H1 (cell line): Measurements from ENCODE around the gene RMDN2. TPM values are rescaled to one million over a fixed set of nuclear protein-coding genes. Genes with fewer than 3 reads are reported as not detected.

ENCODE experiments used
- CTCF ChIA-PET: fragments of 300-600 bp; sonication (Branson Sonifier 250); formaldehyde crosslinking; loops from one replicate; lab custom pipeline; 2021; ENCODE audit not compliant: partially characterized antibody; lab: Charles Lee
- POLR2A ChIA-PET: fragments of 300-600 bp; sonication (Branson Sonifier 250); formaldehyde crosslinking; loops from one replicate; lab custom pipeline; 2021; ENCODE audit warnings: inconsistent platforms; ENCODE audit not compliant: partially characterized antibody; lab: Charles Lee
- DNase-seq, 2 experiments: peaks; one replicate each; pipeline versions ENCODE4 v3.0.0 to v3.0.0-alpha.2; 2010 to 2022; ENCODE audit warnings: low spot score in 2 of 2, low read depth in 1 of 2, mixed read lengths in 1 of 2
- FAIRE-seq: peaks from 2 replicates; lab custom pipeline; 2011; peaks lifted over from hg19 to GRCh38; lab: Jason Lieb, UNC
- H2AFZ ChIP-seq: 2 replicates; pipeline ENCODE4 v1.8.1; 2012; ENCODE audit warnings: low read length, inconsistent platforms
- H2AK5ac ChIP-seq: 2 replicates; pipeline ENCODE4 v1.6.1; 2013; ENCODE audit warnings: low read depth, low read length
- H2BK120ac ChIP-seq: replicated peaks from 2 replicates; pipeline ENCODE3; 2013; ENCODE audit warnings: low read depth, low read length, inconsistent platforms
- H2BK12ac ChIP-seq: 2 replicates; pipeline ENCODE4 v1.6.1; 2013; ENCODE audit warnings: low read depth, low read length
- H2BK15ac ChIP-seq: 2 replicates; pipeline ENCODE4 v1.6.1; 2013; ENCODE audit warnings: low read length
- H2BK20ac ChIP-seq: 2 replicates; pipeline ENCODE4 v1.6.1; 2013; ENCODE audit warnings: low read length
- H2BK5ac ChIP-seq: 2 replicates; pipeline ENCODE4 v1.6.1; 2013; ENCODE audit warnings: low read depth, low read length
- H3K14ac ChIP-seq: 2 replicates; pipeline ENCODE4 v1.6.1; 2013; ENCODE audit warnings: inconsistent platforms; ENCODE audit not compliant: insufficient read length
- H3K18ac ChIP-seq: 2 replicates; pipeline ENCODE4 v1.6.1; 2013; ENCODE audit warnings: low read length; ENCODE audit errors: extremely low read depth
- H3K23ac ChIP-seq: 2 replicates; pipeline ENCODE4 v1.6.1; 2013; ENCODE audit warnings: inconsistent platforms; ENCODE audit not compliant: insufficient read length
- H3K23me2 ChIP-seq: 2 replicates; pipeline ENCODE4 v1.6.1; 2013; ENCODE audit warnings: low read depth, low read length
- H3K27ac ChIP-seq: 2 replicates; pipeline ENCODE4 v1.6.1; 2011; ENCODE audit warnings: low read depth, low read length, inconsistent platforms
- H3K27me3 ChIP-seq, 4 experiments: replicated peaks in 1 of 4; 1 replicate in 1 of 4; 2 replicates in 3 of 4; pipeline versions ENCODE4 v1.6.1 to v1.8.1; 2011 to 2013; ENCODE audit warnings: low read length in 3 of 4, mild to moderate bottlenecking in 3 of 4, inconsistent platforms in 2 of 4, mixed read lengths in 2 of 4, moderate library complexity in 1 of 4; ENCODE audit not compliant: control insufficient read depth in 3 of 4, insufficient read depth in 3 of 4; ENCODE audit errors: extremely low read depth in 1 of 4
- H3K36me3 ChIP-seq, 4 experiments: 2 replicates each; pipeline versions ENCODE4 v1.6.1 to v1.8.1; 2011 to 2013; ENCODE audit warnings: mild to moderate bottlenecking in 4 of 4, low read length in 3 of 4, moderate library complexity in 2 of 4, control low read depth in 1 of 4, inconsistent platforms in 1 of 4; ENCODE audit not compliant: insufficient read depth in 4 of 4, control insufficient read depth in 2 of 4
- H3K4ac ChIP-seq: replicated peaks from 2 replicates; pipeline ENCODE3; 2013; ENCODE audit warnings: low read length, low read depth, mixed read lengths, inconsistent platforms; ENCODE audit not compliant: insufficient read length
- H3K4me1 ChIP-seq, 4 experiments: replicated peaks in 1 of 4; 1 replicate in 1 of 4; 2 replicates in 3 of 4; pipeline versions ENCODE4 v1.6.1 to v1.8.1; 2011 to 2013; ENCODE audit warnings: low read length in 3 of 4, inconsistent platforms in 2 of 4, mixed read lengths in 1 of 4; ENCODE audit not compliant: insufficient read depth in 4 of 4, control insufficient read depth in 3 of 4
- H3K4me2 ChIP-seq, 2 experiments: 2 replicates each; pipeline versions ENCODE4 v1.6.1 to v1.8.1; 2011 to 2013; ENCODE audit warnings: low read depth in 2 of 2, low read length in 2 of 2, control low read depth in 1 of 2, inconsistent platforms in 1 of 2, mild to moderate bottlenecking in 1 of 2; ENCODE audit not compliant: insufficient read depth in 1 of 2
- H3K4me3 ChIP-seq, 4 experiments: fragments of 200-600, 300-600 bp in 1 of 4; sonication (generic), shearing (Covaris generic), sonication (Bioruptor Twin) in 1 of 4; 2 replicates each; pipeline versions ENCODE4 v1.5.1 to v1.8.1; 2011 to 2016; ENCODE audit warnings: low read length in 4 of 4, low read depth in 3 of 4, control low read depth in 2 of 4, inconsistent platforms in 2 of 4, mild to moderate bottlenecking in 2 of 4, mixed read lengths in 1 of 4, moderate library complexity in 1 of 4; ENCODE audit not compliant: insufficient read depth in 2 of 4; ENCODE audit errors: extremely low read depth in 1 of 4
- H3K56ac ChIP-seq: replicated peaks from 2 replicates; pipeline ENCODE3; 2013; ENCODE audit warnings: low read depth, mild to moderate bottlenecking, mixed read lengths, low read length, inconsistent platforms; ENCODE audit not compliant: insufficient read length
- H3K79me1 ChIP-seq: 2 replicates; pipeline ENCODE4 v1.6.1; 2013; ENCODE audit warnings: low read depth, low read length, control low read depth
- H3K79me2 ChIP-seq, 2 experiments: 2 replicates each; pipeline versions ENCODE4 v1.6.1 to v1.8.1; 2012 to 2013; ENCODE audit warnings: low read length in 2 of 2, mild to moderate bottlenecking in 2 of 2, inconsistent platforms in 1 of 2; ENCODE audit not compliant: insufficient read depth in 2 of 2, control insufficient read depth in 1 of 2
- H3K9ac ChIP-seq, 4 experiments: replicated peaks in 1 of 4; 1 replicate in 1 of 4; 2 replicates in 3 of 4; pipeline versions ENCODE4 v1.6.1 to v1.8.1; 2011 to 2013; ENCODE audit warnings: low read depth in 3 of 4, low read length in 3 of 4, control low read depth in 2 of 4, mild to moderate bottlenecking in 2 of 4, moderate library complexity in 2 of 4, inconsistent platforms in 1 of 4; ENCODE audit errors: extremely low read depth in 1 of 4
- H3K9me3 ChIP-seq, 2 experiments: 2 replicates each; pipeline versions ENCODE4 v1.6.1 to v1.8.1; 2012 to 2013; ENCODE audit warnings: mild to moderate bottlenecking in 2 of 2, moderate library complexity in 2 of 2, control low read depth in 1 of 2, inconsistent platforms in 1 of 2, low read depth in 1 of 2, low read length in 1 of 2, mixed read lengths in 1 of 2; ENCODE audit not compliant: insufficient read depth in 2 of 2
- H4K20me1 ChIP-seq, 2 experiments: replicated peaks in 1 of 2; 2 replicates each; pipeline versions ENCODE3 to v1.8.1; 2011 to 2013; ENCODE audit warnings: inconsistent platforms in 2 of 2, low read length in 2 of 2, mild to moderate bottlenecking in 1 of 2; ENCODE audit not compliant: insufficient read depth in 2 of 2, control insufficient read depth in 1 of 2
- H4K5ac ChIP-seq: 2 replicates; pipeline ENCODE4 v1.6.1; 2013; ENCODE audit warnings: low read length, low read depth, mixed read lengths, inconsistent platforms; ENCODE audit not compliant: insufficient read length
- H4K8ac ChIP-seq: 2 replicates; pipeline ENCODE4 v1.8.0; 2013; ENCODE audit warnings: mild to moderate bottlenecking, moderate library complexity, low read length, inconsistent platforms; ENCODE audit not compliant: insufficient read depth; ENCODE audit errors: extremely low read depth
- H4K91ac ChIP-seq: replicated peaks from 2 replicates; pipeline ENCODE3; 2013; ENCODE audit warnings: low read length, mixed read lengths, inconsistent platforms; ENCODE audit not compliant: insufficient read length
- CTBP2 ChIP-seq: IDR thresholded peaks from 2 replicates; pipeline ENCODE4 v1.7.0; 2011; ENCODE audit warnings: borderline replicate concordance, mild to moderate bottlenecking, moderate library complexity, mixed read lengths, low read length; ENCODE audit not compliant: insufficient read depth, insufficient read length
- CTCF ChIP-seq, 3 experiments: IDR thresholded peaks; 1 replicate in 2 of 3; 2 replicates in 1 of 3; pipeline versions ENCODE4 v1.5.1 to v1.6.1; 2011; ENCODE audit warnings: low read length in 3 of 3, mild to moderate bottlenecking in 3 of 3, inconsistent platforms in 2 of 3, low read depth in 1 of 3, moderate library complexity in 1 of 3; ENCODE audit not compliant: insufficient read depth in 1 of 3; ENCODE audit errors: control extremely low read depth in 1 of 3
- GTF2F1 ChIP-seq: IDR thresholded peaks from 2 replicates; pipeline ENCODE4 v1.6.1; 2012; ENCODE audit warnings: low read depth, low read length, improper control_type of control experiment, borderline replicate concordance
- HDAC2 ChIP-seq, 2 experiments: fragments of 300-600 bp in 1 of 2; sonication (generic) in 1 of 2; IDR thresholded peaks; 2 replicates each; pipeline ENCODE4 v1.6.1; 2011 to 2012; ENCODE audit warnings: low read depth in 2 of 2, low read length in 2 of 2, mild to moderate bottlenecking in 2 of 2, moderate library complexity in 2 of 2, borderline replicate concordance in 1 of 2, inconsistent platforms in 1 of 2
- POU5F1 ChIP-seq: IDR thresholded peaks from 2 replicates; pipeline ENCODE4 v1.6.1; 2011; ENCODE audit warnings: low read depth, mild to moderate bottlenecking, low read length, moderate library complexity
- RXRA ChIP-seq: IDR thresholded peaks from 2 replicates; pipeline ENCODE4 v1.6.1; 2011; ENCODE audit warnings: low read depth, mild to moderate bottlenecking, low read length, moderate library complexity; ENCODE audit not compliant: insufficient read depth
- SAP30 ChIP-seq: fragments of 300-600 bp; sonication (generic); IDR thresholded peaks from 2 replicates; pipeline ENCODE4 v1.7.1; 2012; ENCODE audit warnings: low read length, moderate library complexity, mild to moderate bottlenecking, inconsistent platforms; ENCODE audit not compliant: insufficient read depth, insufficient replicate concordance
- SIN3A ChIP-seq, 2 experiments: IDR thresholded peaks in 1 of 2; conservative IDR thresholded peaks in 1 of 2; 2 replicates each; pipeline ENCODE4 v1.6.1; 2011 to 2012; ENCODE audit warnings: low read length in 2 of 2, improper control_type of control experiment in 1 of 2, low read depth in 1 of 2, mild to moderate bottlenecking in 1 of 2
- TAF7 ChIP-seq: optimal IDR thresholded peaks from 2 replicates; pipeline ENCODE3; 2011; ENCODE audit warnings: low read depth, mild to moderate bottlenecking, inconsistent platforms, low read length, moderate library complexity, borderline replicate concordance
- WGBS, 2 experiments: shearing (Covaris generic) in 1 of 2; methylation state at CpG; one replicate each; pipeline versions ENCODE4 v1.1.6 to v1.1.7; 2013 to 2015; ENCODE audit warnings: low lambda C conversion rate in 2 of 2, mixed read lengths in 2 of 2, inconsistent platforms in 1 of 2, low coverage in 1 of 2, missing lambda C conversion rate in 1 of 2; ENCODE audit not compliant: insufficient replicate concordance in 2 of 2, insufficient coverage in 1 of 2, insufficient read length in 1 of 2; ENCODE audit errors: extremely low coverage in 1 of 2, missing lambda C conversion rate in 1 of 2; 5-methylcytosine and 5-hydroxymethylcytosine counted together
- polyA plus RNA-seq, 7 experiments: library from polyadenylated mRNA; depleted of rRNA in 3 of 7; stranded (reverse) in 5 of 7; unstranded in 2 of 7; fragments of >200 nt in 5 of 7; fragments of 200-250 nt in 2 of 7; gene quantifications; 1 replicate in 5 of 7; 2 replicates in 1 of 7; 4 replicates in 1 of 7; pipeline versions ENCODE4 v1.2.1 to v1.2.3, GENCODE V29; 2011 to 2013; ENCODE audit warnings: missing spikeins in 2 of 7, mixed read lengths in 2 of 7
- total RNA-seq: library from RNA; stranded (reverse); fragmentation: NEBNext Ultra II Directional; extraction: Animal tissue kit (Norgen Biotek cat#: 25700); gene quantifications from 2 replicates; pipeline ENCODE4 v1.2.1, GENCODE V29; 2021

Gene RMDN2
- total and polyA plus RNA-seq, 2 of the 8 experiments (the other 6 are each of a cell fraction or from before 2014, with no cell fraction given): 0.53 to 3.0 TPM

DNA sequence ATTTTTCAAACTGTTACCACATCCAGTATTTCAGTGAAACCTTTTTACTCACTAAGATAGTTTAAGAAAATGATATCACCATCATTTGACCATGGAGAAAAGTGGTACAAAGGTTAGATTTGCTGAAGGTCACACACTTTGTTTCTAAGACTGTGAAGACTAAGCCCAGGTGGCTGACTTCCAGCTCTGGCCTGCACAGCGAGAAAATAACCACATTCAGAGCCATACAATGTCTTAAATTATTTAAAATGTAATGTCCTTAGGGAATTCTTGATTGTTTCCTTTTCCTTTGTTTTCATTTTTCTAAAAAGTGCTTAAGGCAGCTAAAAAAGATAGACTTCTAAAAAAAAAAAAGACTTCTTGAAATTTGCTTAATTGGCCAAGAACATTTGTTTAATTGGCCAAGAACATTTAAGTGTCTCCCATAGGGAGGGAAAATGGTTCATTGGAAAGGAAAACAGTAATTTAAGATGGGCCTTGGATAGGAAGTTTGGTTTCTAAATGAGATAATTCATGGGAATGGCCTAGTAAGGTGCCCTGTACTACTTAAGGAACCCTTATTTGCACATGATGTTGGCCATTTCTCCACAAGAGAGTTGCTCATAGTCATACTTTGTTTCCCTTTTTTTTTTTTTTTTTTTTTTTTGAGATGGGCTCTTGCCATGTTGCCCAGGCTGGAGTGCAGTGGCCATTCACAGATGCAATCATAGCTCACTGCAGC, 105.7 kb downstream of the RMDN2 start:
- no peak overlapping the region for H3K9ac ChIP-seq
- H2AK5ac ChIP-seq: no peak overlapping the region
- no peak overlapping the region for H3K18ac ChIP-seq
- no peak overlapping the region for H4K8ac ChIP-seq
- no peak overlapping the region for H3K56ac ChIP-seq
- H3K9me3 ChIP-seq: no peaks in the 10 kb centered on the region
- H3K23ac ChIP-seq: no peak overlapping the region
- DNase-seq (no peak), FAIRE-seq (no peak)
- CTCF ChIA-PET: no interaction called here
- no peaks in the 10 kb centered on the region for H3K27me3 ChIP-seq
- H2AFZ ChIP-seq: no peak overlapping the region
- H3K14ac ChIP-seq: no peak overlapping the region
- no peaks in the 10 kb centered on the region for H3K23me2 ChIP-seq
- H3K4me1 ChIP-seq: peaks cover 0 to 3% (median 1%) of the 10 kb centered on the region in 4 experiments; a peak in 3 of 7 replicates
- H2BK120ac ChIP-seq: no peak overlapping the region
- H4K20me1 ChIP-seq: no peaks in the 10 kb centered on the region
- no peak overlapping the region for H4K5ac ChIP-seq
- 84% methylated on average over 1 of the region's 1 CpG; no CpG with 5 or more reads in 1 of the 2 experiments for WGBS, 2 experiments
- no peaks in the 10 kb centered on the region for H3K79me1 ChIP-seq
- H3K27ac ChIP-seq: no peak overlapping the region
- no peak overlapping the region for H2BK20ac ChIP-seq
- no peak overlapping the region for H2BK12ac ChIP-seq
- H3K4me2 ChIP-seq: no peak overlapping the region
- H3K79me2 ChIP-seq: no peaks in the 10 kb centered on the region
- H4K91ac ChIP-seq: no peak overlapping the region
- H3K4ac ChIP-seq: no peak overlapping the region
- no peak overlapping the region for H2BK5ac ChIP-seq
- H3K36me3 ChIP-seq: no peaks in the 10 kb centered on the region
- POLR2A ChIA-PET: no interaction called here
- H2BK15ac ChIP-seq: no peak overlapping the region
- no peak overlapping the region for H3K4me3 ChIP-seq
- TF ChIP-seq SAP30 (no peak), POU5F1 (no peak), HDAC2 (IDR thresholded peaks at IDR 0.05; ENCODE audit: borderline replicate concordance in 1 of 2, low read depth in 2 of 2, low read length in 2 of 2) (no peak), CTBP2 (no peak), CTCF (IDR thresholded peaks at IDR 0.05; ENCODE audit: control extremely low read depth in 1 of 3, insufficient read depth in 1 of 3, low read depth in 1 of 3, low read length in 3 of 3) (no peak), GTF2F1 (no peak), TAF7 (no peak), RXRA (no peak), SIN3A (conservative IDR thresholded peaks at IDR 0.05 in 1 of 2, IDR thresholded peaks at IDR 0.05 in 1 of 2; ENCODE audit: low read depth in 1 of 2, low read length in 2 of 2) (no peak)
